Activated CD4-positive, alpha-beta T cell treated with anti-CD3 and anti-CD28 coated beads, Interleukin-2, amount 10 ng/mL, durations not matched to agents 7 days and 5 days (primary cell): ENCODE results near the gene AFF1. TPM values are rescaled to one million over a fixed set of nuclear protein-coding genes. Genes with fewer than 3 reads are reported as not detected.

Source experiments
- CTCF ChIA-PET: fragments of 350-600 bp; sonication (Branson Sonifier 250); formaldehyde crosslinking; loops from one replicate; lab custom pipeline; 2021; ENCODE audit warnings: antibody characterized with exemption; lab: Charles Lee
- POLR2A ChIA-PET: fragments of 350-600 bp; sonication (Branson Sonifier 250); formaldehyde crosslinking; loops from one replicate; lab custom pipeline; 2021; ENCODE audit warnings: antibody characterized with exemption; lab: Charles Lee
- DNase-seq: peaks from one replicate; pipeline ENCODE4 v3.0.0-alpha.2; 2020
- H3K27ac Mint-ChIP-seq: one replicate; pipeline ENCODE4 v1.8.0; 2021; ENCODE audit warnings: mild to moderate bottlenecking, moderate library complexity, mixed read lengths
- H3K27me3 Mint-ChIP-seq: one replicate; pipeline ENCODE4 v1.8.0; 2021; ENCODE audit warnings: mixed read lengths
- H3K36me3 Mint-ChIP-seq: one replicate; pipeline ENCODE4 v1.8.0; 2021; ENCODE audit warnings: low read depth, mixed read lengths
- H3K4me1 Mint-ChIP-seq: one replicate; pipeline ENCODE4 v1.8.0; 2021; ENCODE audit warnings: mixed read lengths
- H3K4me3 Mint-ChIP-seq: one replicate; pipeline ENCODE4 v1.8.0; 2021; ENCODE audit warnings: mild to moderate bottlenecking, moderate library complexity, mixed read lengths
- H3K9me3 Mint-ChIP-seq: one replicate; pipeline ENCODE4 v1.8.0; 2021; ENCODE audit warnings: mixed read lengths
- total RNA-seq, 2 experiments: library from RNA; stranded (reverse); gene quantifications; one replicate each; pipeline ENCODE4 v1.2.3, GENCODE V29; 2021

AFF1 gene
- total RNA-seq, 2 experiments from 2014 or later: 71.4 to 74.5 TPM

GRCh38 chr4:87041141-87041540 lies 106.3 kb downstream of the AFF1 start:
- no peaks in the 10 kb centered on the region for H3K27me3 Mint-ChIP-seq
- no peaks in the 10 kb centered on the region for H3K9me3 Mint-ChIP-seq
- POLR2A ChIA-PET: no interaction called here
- peaks cover 6% of the 10 kb centered on the region for H3K36me3 Mint-ChIP-seq
- H3K4me3 Mint-ChIP-seq: no peak overlapping the region
- peaks cover 33% of the 10 kb centered on the region for H3K4me1 Mint-ChIP-seq
- DNase-seq: no peak
- CTCF ChIA-PET: interaction anchor here (1.2 kb wide), 2 partner anchors 13 to 334 kb away, joined by 3 to 4 read pairs; no protein-coding TSS in a partner anchor
- H3K27ac Mint-ChIP-seq: no peak overlapping the region

- peaks cover 27% of the 10 kb centered on the region for H3K4me1 Mint-ChIP-seq
- no peaks in the 10 kb centered on the region for H3K27me3 Mint-ChIP-seq
- H3K9me3 Mint-ChIP-seq: no peaks in the 10 kb centered on the region
- DNase-seq: no peak
- ChIA-PET POLR2A (no interaction called here), CTCF (interaction anchor here (1.2 kb wide), 1 partner anchor 333 kb away, joined by 3 read pairs; no protein-coding TSS in a partner anchor)
- no peak overlapping the region for H3K4me3 Mint-ChIP-seq
- peaks cover 17% of the 10 kb centered on the region for H3K36me3 Mint-ChIP-seq
- H3K27ac Mint-ChIP-seq: peak overlapping the region; percentile 46
These were observed 107.4 kb downstream of the AFF1 start for GRCh38 chr4:87042221-87042620.

- peaks cover 26% of the 10 kb centered on the region for H3K4me1 Mint-ChIP-seq
- POLR2A ChIA-PET: no interaction called here
- DNase-seq: no peak
- CTCF ChIA-PET: no interaction called here
- no peak overlapping the region for H3K27ac Mint-ChIP-seq
- H3K27me3 Mint-ChIP-seq: no peaks in the 10 kb centered on the region
- peaks cover 23% of the 10 kb centered on the region for H3K36me3 Mint-ChIP-seq
- no peak overlapping the region for H3K4me3 Mint-ChIP-seq
- H3K9me3 Mint-ChIP-seq: no peaks in the 10 kb centered on the region
These were observed 108.4 kb downstream of the AFF1 start for GRCh38 chr4:87042986-87043820.

DNA sequence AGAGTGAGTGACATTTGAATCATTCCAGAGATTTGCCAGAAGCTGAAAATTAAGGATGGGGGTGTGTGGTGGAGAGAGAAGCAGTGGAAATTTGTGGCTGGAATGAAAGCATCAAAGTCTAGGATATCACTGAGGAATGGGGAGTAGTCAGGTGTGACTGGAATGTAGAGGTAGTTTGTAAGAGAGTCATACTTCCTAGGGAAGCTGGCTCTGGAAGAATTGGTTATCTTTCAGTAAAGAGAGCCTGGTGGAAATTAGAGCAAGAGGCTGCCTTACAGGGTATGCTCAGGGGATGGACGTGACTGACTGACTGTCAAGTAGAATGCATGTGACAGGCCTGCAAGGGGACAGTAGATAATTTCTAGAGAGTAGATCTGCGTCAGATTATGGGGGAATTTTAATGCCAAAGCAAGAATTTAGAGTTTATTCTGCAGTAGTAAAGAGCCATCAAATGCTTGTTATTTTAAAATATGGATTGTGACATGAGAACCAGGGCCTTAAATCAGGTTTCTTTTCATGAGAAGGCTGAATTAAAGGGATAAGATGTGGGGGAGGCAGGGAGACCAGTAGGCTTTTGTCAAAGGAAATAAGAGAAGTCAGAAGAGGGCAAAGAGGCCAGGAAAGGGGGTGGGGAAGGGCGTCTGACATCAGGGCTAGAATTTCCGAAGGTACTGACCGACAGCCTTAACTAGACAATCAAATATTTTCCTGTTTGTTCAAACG lies 109.9 kb downstream of the AFF1 start:
- no peak for DNase-seq
- no peaks in the 10 kb centered on the region for H3K27me3 Mint-ChIP-seq
- H3K36me3 Mint-ChIP-seq: peaks cover 28% of the 10 kb centered on the region
- H3K4me1 Mint-ChIP-seq: peaks cover 35% of the 10 kb centered on the region
- no peaks in the 10 kb centered on the region for H3K9me3 Mint-ChIP-seq
- H3K4me3 Mint-ChIP-seq: no peak overlapping the region
- no peak overlapping the region for H3K27ac Mint-ChIP-seq
- ChIA-PET POLR2A (no interaction called here), CTCF (no interaction called here)

DNA sequence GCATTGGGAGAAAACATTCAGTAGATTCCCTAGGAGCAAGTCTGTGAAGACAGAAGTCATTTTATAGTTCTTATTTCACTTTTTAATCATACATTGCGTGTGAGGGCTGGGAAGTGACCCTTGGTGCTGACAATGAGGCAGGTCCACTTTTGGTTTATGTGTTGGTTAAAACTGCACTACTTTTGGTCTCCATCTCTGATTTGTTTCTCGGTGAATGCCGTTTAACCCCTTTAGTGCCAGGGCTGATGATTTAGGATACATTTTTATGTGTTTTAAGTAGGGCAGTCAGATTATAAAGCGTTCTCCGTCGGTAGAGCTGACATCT lies 110.4 kb downstream of the AFF1 start:
- Mint-ChIP-seq H3K27me3 (no peaks in the 10 kb centered on the region), H3K4me1 (peaks cover 38% of the 10 kb centered on the region), H3K9me3 (no peaks in the 10 kb centered on the region), H3K27ac (no peak overlapping the region), H3K4me3 (no peak overlapping the region), H3K36me3 (peaks cover 28% of the 10 kb centered on the region)
- POLR2A ChIA-PET: no interaction called here
- no peak for DNase-seq
- CTCF ChIA-PET: no interaction called here

DNA sequence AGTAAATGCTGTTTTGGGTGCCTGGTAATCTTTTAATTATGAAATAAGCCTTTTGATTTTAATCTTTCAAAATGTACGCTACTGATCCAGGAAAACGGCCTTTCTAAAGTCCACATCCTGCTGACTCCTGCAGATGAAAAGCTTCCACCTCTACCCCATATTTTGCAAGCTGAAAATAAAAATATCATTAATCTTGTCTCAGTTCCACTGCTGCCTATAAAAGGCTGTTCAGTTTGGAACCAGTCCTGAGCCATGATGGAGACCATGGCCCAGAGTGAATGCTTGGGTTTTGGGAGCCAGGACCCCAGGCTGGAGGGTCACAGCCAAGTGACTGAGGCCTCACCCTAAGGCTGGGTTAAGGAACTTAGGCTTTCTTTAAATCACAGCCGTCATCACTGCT lies 110.8 kb downstream of the AFF1 start:
- peaks cover 32% of the 10 kb centered on the region for H3K36me3 Mint-ChIP-seq
- CTCF ChIA-PET: no interaction called here
- no peak overlapping the region for H3K4me3 Mint-ChIP-seq
- no peak overlapping the region for H3K27ac Mint-ChIP-seq
- H3K4me1 Mint-ChIP-seq: peaks cover 42% of the 10 kb centered on the region
- DNase-seq: no peak
- H3K9me3 Mint-ChIP-seq: no peaks in the 10 kb centered on the region
- POLR2A ChIA-PET: no interaction called here
- no peaks in the 10 kb centered on the region for H3K27me3 Mint-ChIP-seq

DNA sequence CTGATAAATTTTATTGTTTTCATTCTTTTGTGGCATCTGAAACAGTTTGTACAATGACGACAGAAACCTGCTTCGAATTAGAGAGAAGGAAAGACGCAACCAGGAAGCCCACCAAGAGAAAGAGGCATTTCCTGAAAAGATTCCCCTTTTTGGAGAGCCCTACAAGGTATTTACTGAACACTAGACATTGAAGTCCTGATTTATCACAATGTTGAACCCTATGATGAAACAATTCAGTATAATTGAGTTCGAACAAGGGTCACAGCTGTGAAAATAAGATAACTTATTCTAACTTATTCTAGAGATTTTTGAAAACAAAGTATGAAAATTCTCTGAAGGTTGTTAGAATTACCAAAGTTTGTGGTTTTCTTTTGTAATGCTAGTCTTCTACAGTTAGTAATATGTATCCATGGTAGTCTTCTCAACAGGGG lies 111.3 kb downstream of the AFF1 start:
- H3K4me1 Mint-ChIP-seq: peaks cover 45% of the 10 kb centered on the region
- CTCF ChIA-PET: no interaction called here

DNA sequence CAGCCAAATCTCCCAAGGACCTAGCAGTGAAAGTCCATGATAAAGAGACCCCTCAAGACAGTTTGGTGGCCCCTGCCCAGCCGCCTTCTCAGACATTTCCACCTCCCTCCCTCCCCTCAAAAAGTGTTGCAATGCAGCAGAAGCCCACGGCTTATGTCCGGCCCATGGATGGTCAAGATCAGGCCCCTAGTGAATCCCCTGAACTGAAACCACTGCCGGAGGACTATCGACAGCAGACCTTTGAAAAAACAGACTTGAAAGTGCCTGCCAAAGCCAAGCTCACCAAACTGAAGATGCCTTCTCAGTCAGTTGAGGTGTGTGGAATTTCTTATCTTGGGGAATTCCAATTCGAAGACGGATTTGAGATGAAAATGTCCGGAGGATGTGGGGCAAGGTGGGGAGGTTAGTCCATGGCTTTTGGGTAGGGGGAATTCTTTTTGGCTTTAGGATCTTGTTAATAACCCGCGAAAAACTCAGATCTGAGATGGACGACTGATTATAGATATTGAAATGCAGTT lies 112.5 kb downstream of the AFF1 start:
- CTCF ChIA-PET: interaction anchor here (1.2 kb wide), 1 partner anchor 10 kb away, joined by 3 read pairs; no protein-coding TSS in a partner anchor
- DNase-seq: no peak
- H3K4me1 Mint-ChIP-seq: peaks cover 42% of the 10 kb centered on the region
- peaks cover 39% of the 10 kb centered on the region for H3K36me3 Mint-ChIP-seq
- H3K9me3 Mint-ChIP-seq: no peaks in the 10 kb centered on the region
- H3K27ac Mint-ChIP-seq: peak overlapping the region; percentile 36
- no peaks in the 10 kb centered on the region for H3K27me3 Mint-ChIP-seq
- H3K4me3 Mint-ChIP-seq: no peak overlapping the region
- POLR2A ChIA-PET: no interaction called here

More for the DNA sequence above, 111.3 kb downstream of the AFF1 start:
- Mint-ChIP-seq H3K36me3 (peaks cover 34% of the 10 kb centered on the region), H3K27me3 (no peaks in the 10 kb centered on the region), H3K4me3 (no peak overlapping the region), H3K9me3 (no peaks in the 10 kb centered on the region), H3K27ac (no peak overlapping the region)
- POLR2A ChIA-PET: no interaction called here
- DNase-seq: no peak

DNA sequence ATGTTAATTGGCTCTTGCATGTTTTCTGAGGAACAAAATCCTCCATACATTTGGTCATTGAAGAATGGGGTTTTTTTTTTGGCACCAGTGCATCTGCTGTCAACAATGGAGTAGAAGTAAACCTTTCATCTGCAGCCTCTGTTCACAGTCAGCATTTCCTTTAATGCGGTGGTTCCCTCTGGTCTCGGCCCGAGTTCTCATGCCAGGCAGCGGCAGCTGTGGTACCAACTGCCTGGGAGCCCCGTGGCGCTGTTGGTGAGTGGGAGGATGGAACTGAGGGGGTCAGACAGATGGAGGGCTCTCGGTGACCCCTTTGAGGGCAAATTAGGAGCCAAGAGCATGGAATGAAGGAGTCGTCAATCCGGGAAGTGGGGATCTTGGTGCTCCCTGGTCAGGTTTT lies 114.7 kb downstream of the AFF1 start:
- POLR2A ChIA-PET: no interaction called here
- Mint-ChIP-seq H3K4me3 (no peak overlapping the region), H3K36me3 (peaks cover 52% of the 10 kb centered on the region), H3K4me1 (peaks cover 45% of the 10 kb centered on the region), H3K9me3 (no peaks in the 10 kb centered on the region), H3K27ac (no peak overlapping the region), H3K27me3 (no peaks in the 10 kb centered on the region)
- CTCF ChIA-PET: no interaction called here
- no peak for DNase-seq

GRCh38 chr4:87050596-87050995 lies 115.8 kb downstream of the AFF1 start:
- Mint-ChIP-seq H3K27me3 (no peaks in the 10 kb centered on the region), H3K27ac (no peak overlapping the region), H3K4me3 (no peak overlapping the region), H3K9me3 (no peaks in the 10 kb centered on the region), H3K36me3 (peaks cover 55% of the 10 kb centered on the region), H3K4me1 (peaks cover 49% of the 10 kb centered on the region)
- CTCF ChIA-PET: no interaction called here
- no peak for DNase-seq
- POLR2A ChIA-PET: no interaction called here

- Mint-ChIP-seq H3K36me3 (peaks cover 54% of the 10 kb centered on the region), H3K4me3 (no peak overlapping the region), H3K27ac (no peak overlapping the region), H3K4me1 (peaks cover 51% of the 10 kb centered on the region), H3K27me3 (no peaks in the 10 kb centered on the region), H3K9me3 (no peaks in the 10 kb centered on the region)
- CTCF ChIA-PET: no interaction called here
- POLR2A ChIA-PET: no interaction called here
- DNase-seq: no peak
These were observed 116.4 kb downstream of the AFF1 start for GRCh38 chr4:87051121-87051713.

DNA sequence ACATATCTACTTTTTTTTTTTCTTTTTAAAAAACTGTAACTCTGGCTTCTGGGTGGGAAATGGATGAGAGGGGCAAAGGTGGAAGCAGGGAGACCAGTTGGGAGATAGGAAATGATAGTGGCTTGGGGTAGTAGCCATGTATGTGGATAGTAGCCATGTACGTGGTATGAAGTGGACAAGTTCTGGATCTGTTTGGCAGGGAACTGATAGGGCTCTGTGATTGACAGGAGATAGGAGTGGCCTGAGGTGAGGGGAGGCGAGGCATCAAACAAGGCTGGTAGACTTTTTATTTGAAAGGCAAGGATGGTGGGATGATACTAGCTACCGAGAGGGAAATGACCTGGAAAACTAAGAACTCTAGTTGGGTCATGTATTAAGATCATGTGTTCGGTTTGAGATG lies 117.8 kb downstream of the AFF1 start:
- Mint-ChIP-seq H3K4me3 (no peak overlapping the region), H3K36me3 (peaks cover 48% of the 10 kb centered on the region), H3K27me3 (no peaks in the 10 kb centered on the region), H3K9me3 (no peaks in the 10 kb centered on the region), H3K27ac (no peak overlapping the region), H3K4me1 (peaks cover 56% of the 10 kb centered on the region)
- DNase-seq: no peak
- CTCF ChIA-PET: no interaction called here
- POLR2A ChIA-PET: no interaction called here
